Dendritic cell treated with granulocyte-macrophage colony-stimulating factor and Interleukin-4, amounts not matched to agents 40 ng/mL and 50 ng/mL, for 4 days (primary cell): Measurements from ENCODE around the gene RNF180.
"Not testable (repeated sequence)": the region's sequence is repeated elsewhere in the genome, so short reads cannot be mapped to it uniquely, and the experiment has no call there.

Experiments
- H3K27ac Mint-ChIP-seq: one replicate; pipeline ENCODE4 v1.8.0; 2022; ENCODE audit warnings: mild to moderate bottlenecking, mixed read lengths
- H3K27me3 Mint-ChIP-seq: one replicate; pipeline ENCODE4 v1.8.0; 2022; ENCODE audit warnings: mild to moderate bottlenecking, mixed read lengths
- H3K36me3 Mint-ChIP-seq: one replicate; pipeline ENCODE4 v1.8.0; 2022; ENCODE audit warnings: low read depth, mixed read lengths
- H3K4me1 Mint-ChIP-seq: one replicate; pipeline ENCODE4 v1.8.0; 2022; ENCODE audit warnings: low read depth, mixed read lengths
- H3K4me3 Mint-ChIP-seq: one replicate; pipeline ENCODE4 v1.8.0; 2022; ENCODE audit warnings: mild to moderate bottlenecking, moderate library complexity, mixed read lengths
- H3K9me3 Mint-ChIP-seq: one replicate; pipeline ENCODE4 v1.8.0; 2022; ENCODE audit warnings: mixed read lengths
- intact Hi-C: fragments of 100-400 bp; cut with micrococcal nuclease; formaldehyde crosslinking; loops from one replicate; pipeline ENCODE4 v1.15.0; 2022

Gene RNF180

GRCh38 chr5:64323591-64323990 lies 157.9 kb downstream of the RNF180 start:
- intact Hi-C loops = no loop called here
- Mint-ChIP-seq H3K4me1 (no peaks in the 10 kb centered on the region), H3K9me3 (peaks cover 17% of the 10 kb centered on the region), H3K27me3 (no peaks in the 10 kb centered on the region), H3K4me3 (no peak overlapping the region), H3K36me3 (no peaks in the 10 kb centered on the region), H3K27ac (no peak overlapping the region)

DNA sequence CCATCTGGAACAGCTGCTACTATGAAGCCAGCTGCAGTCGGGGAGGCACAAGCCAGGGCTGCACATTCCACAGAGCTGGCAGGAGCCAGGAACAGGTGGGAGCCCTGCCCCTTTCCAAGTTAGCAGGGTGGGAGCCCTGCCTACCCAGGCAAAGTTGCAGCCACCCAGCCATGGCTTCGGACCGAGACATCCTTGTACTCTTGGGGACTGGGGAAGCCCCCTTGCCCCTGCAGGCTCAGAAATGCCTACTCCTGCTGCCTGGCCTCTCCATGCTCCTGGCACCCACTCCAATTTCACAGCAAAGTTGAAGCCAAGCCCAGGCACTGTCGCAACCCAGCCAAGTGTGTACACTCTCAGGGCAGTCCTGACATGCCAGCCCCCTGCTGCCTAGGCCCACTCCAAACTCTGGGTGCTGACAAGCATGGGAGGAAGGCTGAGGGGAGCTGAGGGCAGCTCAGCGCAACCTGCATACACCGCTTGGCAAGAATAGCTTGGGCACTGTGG lies 165.1 kb downstream of the RNF180 start:
- intact Hi-C loops = no loop called here
- Mint-ChIP-seq H3K27ac (no peak overlapping the region), H3K4me3 (no peak overlapping the region), H3K27me3 (no peaks in the 10 kb centered on the region), H3K9me3 (peaks cover 36% of the 10 kb centered on the region), H3K36me3 (no peaks in the 10 kb centered on the region), H3K4me1 (no peaks in the 10 kb centered on the region)

- no peaks in the 10 kb centered on the region for H3K27me3 Mint-ChIP-seq
- no peak overlapping the region for H3K27ac Mint-ChIP-seq
- no peaks in the 10 kb centered on the region for H3K36me3 Mint-ChIP-seq
- no peaks in the 10 kb centered on the region for H3K4me1 Mint-ChIP-seq
- H3K9me3 Mint-ChIP-seq = peaks cover 37% of the 10 kb centered on the region
- no peak overlapping the region for H3K4me3 Mint-ChIP-seq
- intact Hi-C loops = no loop called here
Measured at GRCh38 chr5:64331597-64332277, 166.1 kb downstream of the RNF180 start.

DNA sequence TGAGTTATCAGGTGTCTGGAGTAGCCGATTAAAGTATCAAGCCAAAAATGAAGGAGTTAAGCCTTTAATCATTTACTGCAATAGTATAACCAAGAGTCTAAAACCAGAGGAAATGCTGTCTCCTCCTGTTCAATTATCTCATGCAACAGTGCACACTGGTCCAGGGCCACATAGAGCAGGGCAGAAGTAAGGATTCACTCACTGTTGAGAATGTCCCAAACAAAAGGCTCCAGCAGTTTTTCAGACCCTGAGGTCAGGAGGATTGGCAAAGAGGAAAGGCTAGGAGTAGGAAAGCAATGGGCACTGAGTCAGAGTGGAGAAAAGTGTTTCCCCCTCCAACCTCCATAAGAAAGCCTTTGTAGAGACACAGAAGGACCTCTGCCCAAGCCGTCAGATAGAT lies 168.2 kb downstream of the RNF180 start:
- H3K27ac Mint-ChIP-seq = no peak overlapping the region
- H3K36me3 Mint-ChIP-seq = no peaks in the 10 kb centered on the region
- intact Hi-C loops = no loop called here
- no peaks in the 10 kb centered on the region for H3K4me1 Mint-ChIP-seq
- no peak overlapping the region for H3K4me3 Mint-ChIP-seq
- H3K27me3 Mint-ChIP-seq = no peaks in the 10 kb centered on the region
- peaks cover 24% of the 10 kb centered on the region for H3K9me3 Mint-ChIP-seq

GRCh38 chr5:64339769-64340168 lies 174.1 kb downstream of the RNF180 start:
- Mint-ChIP-seq H3K9me3 (peaks cover 31% of the 10 kb centered on the region), H3K4me3 (no peak overlapping the region), H3K27me3 (no peaks in the 10 kb centered on the region), H3K27ac (no peak overlapping the region), H3K36me3 (no peaks in the 10 kb centered on the region), H3K4me1 (no peaks in the 10 kb centered on the region)
- intact Hi-C loops = no loop called here

DNA sequence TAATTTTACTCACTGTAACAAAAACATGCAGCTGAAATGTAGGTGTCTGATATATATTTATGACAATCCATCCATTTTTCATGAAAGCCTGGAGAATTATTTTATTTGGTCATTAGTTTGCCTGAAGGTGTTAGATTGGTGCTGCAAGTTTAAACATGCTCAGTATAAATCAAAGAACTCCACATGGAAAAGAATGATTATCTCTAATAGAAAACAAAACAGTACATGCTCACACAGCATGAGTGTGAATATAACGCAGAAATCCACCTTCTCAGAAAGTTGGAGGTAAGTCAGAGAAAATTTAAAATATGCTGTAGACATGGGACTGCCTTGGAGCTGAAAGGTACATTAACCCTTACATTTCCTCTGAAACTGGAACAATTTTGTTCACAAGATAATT lies 174.7 kb downstream of the RNF180 start:
- no peak overlapping the region for H3K4me3 Mint-ChIP-seq
- H3K27ac Mint-ChIP-seq = no peak overlapping the region
- no peaks in the 10 kb centered on the region for H3K4me1 Mint-ChIP-seq
- no peaks in the 10 kb centered on the region for H3K36me3 Mint-ChIP-seq
- peaks cover 31% of the 10 kb centered on the region for H3K9me3 Mint-ChIP-seq
- intact Hi-C loops = no loop called here
- H3K27me3 Mint-ChIP-seq = no peaks in the 10 kb centered on the region

DNA sequence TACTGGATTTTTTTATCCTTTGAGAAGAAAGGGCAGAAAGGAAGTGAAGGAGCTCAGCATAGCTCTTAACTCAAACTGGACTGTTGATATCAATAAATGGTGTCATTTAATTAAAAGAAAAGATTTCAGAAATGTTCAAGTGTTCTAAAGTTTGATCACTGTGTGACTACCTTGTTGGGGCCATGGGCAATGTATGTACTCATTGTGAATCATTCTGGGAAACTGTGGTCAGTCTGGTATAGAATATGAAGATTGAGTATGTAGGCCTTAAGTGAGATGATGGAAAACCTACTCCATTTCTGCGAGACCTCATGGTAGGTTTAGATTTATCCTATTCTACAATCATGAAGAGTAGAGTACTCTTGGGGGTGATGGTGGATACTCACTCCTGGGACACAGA lies 175.7 kb downstream of the RNF180 start:
- no peaks in the 10 kb centered on the region for H3K27me3 Mint-ChIP-seq
- H3K27ac Mint-ChIP-seq = no peak overlapping the region
- peaks cover 23% of the 10 kb centered on the region for H3K9me3 Mint-ChIP-seq

DNA sequence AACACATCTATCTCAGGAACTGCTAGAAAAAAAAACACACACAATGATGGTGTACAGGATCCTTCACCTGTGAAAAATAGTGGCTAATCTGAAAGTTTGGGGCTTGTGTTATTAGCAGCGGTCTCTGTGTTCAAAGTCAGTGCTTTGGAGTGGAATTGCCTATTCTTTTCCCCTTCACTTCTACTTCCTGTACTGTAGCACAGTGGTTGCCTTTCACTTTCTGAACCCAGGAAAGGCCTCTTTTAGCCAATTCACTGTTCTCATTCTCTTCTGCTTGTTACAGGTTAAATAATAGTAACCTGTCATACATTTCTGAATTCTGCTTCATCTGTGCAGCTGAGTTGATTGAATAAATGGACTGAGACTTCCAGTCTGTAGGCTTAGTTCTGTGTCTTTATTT lies 178.9 kb downstream of the RNF180 start:
- Mint-ChIP-seq H3K36me3 (no peaks in the 10 kb centered on the region), H3K27me3 (no peaks in the 10 kb centered on the region), H3K4me3 (no peak overlapping the region), H3K4me1 (no peaks in the 10 kb centered on the region), H3K27ac (no peak overlapping the region), H3K9me3 (peaks cover 23% of the 10 kb centered on the region)
- intact Hi-C loops = no loop called here

More for the DNA sequence above, 175.7 kb downstream of the RNF180 start:
- no peaks in the 10 kb centered on the region for H3K36me3 Mint-ChIP-seq
- intact Hi-C loops = no loop called here
- no peak overlapping the region for H3K4me3 Mint-ChIP-seq
- no peaks in the 10 kb centered on the region for H3K4me1 Mint-ChIP-seq

DNA sequence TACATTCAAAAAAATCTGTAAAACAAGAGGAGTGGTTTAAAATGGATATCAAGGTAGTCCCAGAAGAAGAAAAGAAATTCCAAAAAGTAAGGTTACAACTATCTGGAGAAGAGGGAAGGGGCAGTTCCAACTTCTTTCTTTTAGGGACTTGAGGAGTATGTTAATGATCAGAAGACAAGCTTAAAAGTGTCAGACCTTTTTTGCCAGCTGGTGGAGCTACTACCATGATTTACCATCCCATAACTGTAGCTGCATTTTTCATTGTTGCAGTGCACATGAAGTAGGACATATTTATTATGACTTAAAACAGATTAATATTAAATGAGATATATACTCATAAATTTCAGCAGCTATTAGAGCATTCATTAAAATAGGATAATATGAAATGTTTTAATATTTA lies 181.7 kb downstream of the RNF180 start:
- Mint-ChIP-seq H3K4me3 (no peak overlapping the region), H3K36me3 (no peaks in the 10 kb centered on the region), H3K9me3 (peaks cover 8% of the 10 kb centered on the region), H3K4me1 (no peaks in the 10 kb centered on the region), H3K27ac (no peak overlapping the region), H3K27me3 (no peaks in the 10 kb centered on the region)
- intact Hi-C loops = no loop called here

- no peaks in the 10 kb centered on the region for H3K36me3 Mint-ChIP-seq
- peaks cover 51% of the 10 kb centered on the region for H3K9me3 Mint-ChIP-seq
- H3K27me3 Mint-ChIP-seq = no peaks in the 10 kb centered on the region
- no peak overlapping the region for H3K27ac Mint-ChIP-seq
- H3K4me1 Mint-ChIP-seq = no peaks in the 10 kb centered on the region
- no peak overlapping the region for H3K4me3 Mint-ChIP-seq
- intact Hi-C loops = no loop called here
Measured at GRCh38 chr5:64364426-64364825, 198.8 kb downstream of the RNF180 start.

GRCh38 chr5:64384765-64385164 lies 219.1 kb downstream of the RNF180 start:
- intact Hi-C loops = no loop called here
- Mint-ChIP-seq H3K36me3 (no peaks in the 10 kb centered on the region), H3K4me1 (no peaks in the 10 kb centered on the region), H3K27ac (no peak overlapping the region), H3K9me3 (peaks cover 22% of the 10 kb centered on the region), H3K27me3 (no peaks in the 10 kb centered on the region), H3K4me3 (no peak overlapping the region)

DNA sequence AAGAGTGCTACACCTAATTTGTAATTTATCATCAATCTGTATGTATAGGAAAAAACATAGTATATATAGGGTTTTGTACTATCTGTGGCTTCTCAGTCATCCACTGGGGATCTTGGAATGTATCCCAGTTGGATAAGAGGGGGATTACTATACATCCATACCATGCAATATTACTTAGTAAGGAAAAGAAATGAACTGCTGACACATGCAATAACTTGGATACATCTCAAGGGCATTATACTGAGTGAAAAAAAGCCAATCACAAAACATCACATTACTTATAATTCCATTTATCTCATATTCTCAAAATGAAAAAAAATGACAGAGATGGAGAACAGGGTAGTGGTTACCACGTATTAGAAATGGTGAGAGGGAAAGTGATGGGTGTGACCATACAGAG lies 231.9 kb downstream of the RNF180 start:
- H3K27me3 Mint-ChIP-seq = no peaks in the 10 kb centered on the region
- no peaks in the 10 kb centered on the region for H3K36me3 Mint-ChIP-seq
- peaks cover 15% of the 10 kb centered on the region for H3K9me3 Mint-ChIP-seq
- no peak overlapping the region for H3K4me3 Mint-ChIP-seq
- H3K27ac Mint-ChIP-seq = no peak overlapping the region
- intact Hi-C loops = no loop called here
- no peaks in the 10 kb centered on the region for H3K4me1 Mint-ChIP-seq

GRCh38 chr5:64398735-64399134 lies 233.1 kb downstream of the RNF180 start:
- H3K4me3 Mint-ChIP-seq, H3K27me3 Mint-ChIP-seq, H3K36me3 Mint-ChIP-seq, H3K27ac Mint-ChIP-seq, intact Hi-C loops, H3K9me3 Mint-ChIP-seq, H3K4me1 Mint-ChIP-seq: not testable (repeated sequence)

DNA sequence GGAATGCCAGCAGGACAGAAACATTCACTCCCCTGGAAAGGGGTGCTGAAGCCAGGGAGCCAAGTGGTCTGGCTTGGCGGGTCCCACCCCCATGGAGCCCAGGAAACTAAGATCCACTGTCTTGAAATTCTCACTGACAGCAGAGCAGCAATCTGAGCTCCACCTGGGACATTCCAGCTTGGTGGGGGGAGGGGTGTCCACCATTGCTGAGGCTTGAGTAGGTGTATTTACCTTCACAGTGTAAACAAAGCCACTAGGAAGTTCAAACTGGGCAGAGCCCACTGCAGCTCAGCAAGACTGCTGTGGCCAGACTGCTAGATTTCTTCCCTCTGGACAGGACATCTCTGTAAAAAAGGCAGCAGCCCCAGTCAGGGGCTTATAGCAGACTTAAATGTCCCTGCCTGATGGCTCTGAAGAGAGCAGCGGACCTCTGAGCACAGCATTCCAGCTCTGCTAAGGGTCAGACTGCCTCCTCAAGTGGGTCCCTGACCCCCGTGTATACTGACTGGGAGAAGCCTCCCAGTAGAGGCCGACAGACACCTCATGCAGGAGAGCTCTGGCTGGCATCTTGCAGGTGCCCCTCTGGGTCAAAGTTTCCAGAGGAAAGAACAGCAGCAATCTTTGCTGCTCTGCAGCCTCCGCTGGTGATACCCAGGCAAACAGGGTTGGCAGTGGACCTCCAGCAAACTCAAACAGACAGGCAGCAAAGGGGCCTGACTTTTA lies 241.6 kb downstream of the RNF180 start:
- H3K4me3 Mint-ChIP-seq, H3K36me3 Mint-ChIP-seq, H3K27me3 Mint-ChIP-seq, H3K27ac Mint-ChIP-seq, H3K4me1 Mint-ChIP-seq, intact Hi-C loops: not testable (repeated sequence)
- peaks cover 50% of the 10 kb centered on the region for H3K9me3 Mint-ChIP-seq

- no peaks in the 10 kb centered on the region for H3K27me3 Mint-ChIP-seq
- no peak overlapping the region for H3K27ac Mint-ChIP-seq
- no peaks in the 10 kb centered on the region for H3K4me1 Mint-ChIP-seq
- H3K36me3 Mint-ChIP-seq = no peaks in the 10 kb centered on the region
- intact Hi-C loops = no loop called here
- H3K4me3 Mint-ChIP-seq = no peak overlapping the region
- peaks cover 32% of the 10 kb centered on the region for H3K9me3 Mint-ChIP-seq
Measured at GRCh38 chr5:64417390-64417789, 251.7 kb downstream of the RNF180 start.
